H4 (cell line): ENCODE measurements around the gene LRRC4B. TPM values are rescaled to one million over a fixed set of nuclear protein-coding genes. Genes with fewer than 3 reads are reported as not detected.
A peak's percentile ranks its signal among the peaks of the same experiment; 100 is the strongest.
"Not testable (repeated sequence)": the region's sequence is repeated elsewhere in the genome, so short reads cannot be mapped to it uniquely, and the experiment has no call there.

Source experiments
- DNase-seq: peaks from one replicate; pipeline ENCODE4 v3.0.0-alpha.2; 2015; ENCODE audit warnings: low spot score
- total RNA-seq: library from RNA; depleted of rRNA; stranded (reverse); fragments of >200 nt; shearing (Covaris generic); gene quantifications from 2 replicates; pipeline ENCODE4 v1.2.3, GENCODE V29; 2014

The LRRC4B gene
- total RNA-seq, 1 experiment from 2014 or later = 15.2 TPM

DNA sequence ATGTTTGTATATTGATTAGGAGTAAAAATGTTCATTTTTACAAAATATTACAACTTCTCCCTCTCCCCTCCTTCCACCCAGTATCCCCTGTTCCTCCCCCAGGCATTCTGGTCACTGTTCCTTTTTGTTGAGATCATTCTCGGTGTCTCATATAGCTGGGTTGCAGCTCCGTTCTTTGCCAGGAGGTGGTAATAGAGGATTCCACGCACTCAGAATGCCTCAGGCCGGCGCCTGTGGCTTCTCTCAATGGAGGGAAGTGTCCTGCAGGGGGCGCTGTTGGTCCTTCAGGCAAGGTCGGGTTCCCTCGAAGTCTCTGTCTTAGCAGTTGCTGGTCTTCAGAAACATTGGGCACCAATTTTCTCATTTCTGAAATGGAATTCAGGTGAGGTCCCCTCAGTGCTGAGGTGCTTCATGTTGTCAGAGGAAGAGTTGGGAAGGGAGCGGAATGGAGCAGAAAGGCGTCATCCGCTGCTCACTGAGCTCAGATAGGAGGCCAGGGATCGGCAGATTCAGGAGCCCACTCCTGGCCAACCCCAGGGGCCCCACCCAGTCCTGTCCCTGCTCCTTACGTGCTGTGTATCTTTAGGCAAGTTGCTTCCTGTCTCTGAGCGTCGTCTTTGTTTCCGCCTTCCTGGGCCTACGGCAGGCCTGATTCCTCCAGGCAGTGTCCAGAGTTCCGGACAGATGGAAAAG, 81.3 kb downstream of the LRRC4B start:
- DNase-seq = peak; percentile 58

DNA sequence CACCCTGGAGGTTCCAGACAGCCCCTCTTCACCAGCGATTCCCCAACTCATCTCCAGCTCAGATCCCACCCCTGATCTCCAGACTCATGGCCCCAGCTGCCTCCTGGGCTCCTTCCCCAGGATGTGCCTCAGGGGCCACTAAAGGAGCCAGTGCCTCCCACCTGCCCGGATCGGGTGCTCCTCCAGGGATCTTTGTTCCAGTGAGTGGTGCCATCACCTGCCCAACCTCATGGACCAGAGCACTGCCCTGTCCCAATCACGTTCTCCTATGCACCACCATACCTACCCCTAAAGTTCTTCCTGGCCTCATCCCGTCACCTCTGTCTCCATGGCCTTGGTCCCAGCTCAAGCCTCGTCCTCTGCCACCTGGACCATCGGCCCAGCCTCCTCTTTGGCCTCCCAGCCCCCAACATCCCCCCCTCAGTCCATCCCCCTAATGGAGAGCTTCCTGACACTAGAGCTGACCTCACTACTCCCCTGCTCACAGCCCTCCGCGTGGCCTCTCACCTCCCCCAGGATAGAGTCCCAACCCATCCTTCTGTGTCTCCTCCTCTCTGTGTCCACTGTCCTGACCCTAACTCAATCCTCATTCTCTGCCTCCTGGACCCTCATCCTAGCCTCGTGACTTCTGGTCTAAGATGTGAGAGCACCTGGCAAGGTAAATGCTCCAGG, 82.8 kb downstream of the LRRC4B start:
- DNase-seq = no peak

DNA sequence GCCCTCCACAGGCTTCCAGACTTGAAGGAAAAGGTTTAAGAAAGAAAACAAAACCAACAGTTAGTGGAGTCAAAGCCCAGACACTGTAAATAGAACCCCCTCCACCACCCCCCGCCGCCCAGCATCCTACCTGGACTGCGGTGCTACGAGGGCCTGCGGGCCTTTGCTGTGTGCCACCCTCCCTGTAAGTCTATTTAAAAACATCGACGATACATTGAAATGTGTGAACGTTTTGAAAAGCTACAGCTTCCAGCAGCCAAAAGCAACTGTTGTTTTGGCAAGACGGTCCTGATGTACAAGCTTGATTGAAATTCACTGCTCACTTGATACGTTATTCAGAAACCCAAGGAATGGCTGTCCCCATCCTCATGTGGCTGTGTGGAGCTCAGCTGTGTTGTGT, 85.3 kb downstream of the LRRC4B start:
- no peak for DNase-seq

DNA sequence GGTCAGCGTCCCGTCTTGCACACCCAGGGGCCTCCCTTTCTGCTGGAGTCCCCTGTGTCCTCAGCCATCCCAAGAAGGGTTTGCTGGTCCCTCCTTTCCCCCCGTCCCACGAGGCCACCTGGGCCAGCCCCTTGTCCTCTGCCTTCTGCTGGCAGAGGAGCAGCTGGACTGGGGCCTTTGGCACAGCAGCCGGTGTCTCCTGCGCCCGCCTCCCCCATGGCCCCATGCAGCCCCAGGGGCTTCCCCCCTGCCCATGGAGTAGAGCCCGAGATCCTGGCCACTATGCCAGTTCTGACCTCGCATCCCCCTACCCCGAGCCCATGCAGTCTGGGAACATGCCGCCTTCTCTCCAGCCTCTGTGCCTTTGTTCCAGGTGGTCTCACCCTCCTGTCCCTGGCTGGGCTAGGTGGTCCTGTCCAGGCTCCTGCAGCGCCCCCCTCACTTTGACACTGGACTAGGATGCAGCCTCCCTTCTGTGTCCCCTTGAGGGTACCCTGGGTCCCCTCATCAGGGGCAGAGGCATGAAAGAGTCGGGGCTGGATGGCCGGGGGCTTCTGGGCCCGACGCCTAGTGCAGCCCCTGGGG, 85.9 kb downstream of the LRRC4B start:
- DNase-seq = no peak

DNA sequence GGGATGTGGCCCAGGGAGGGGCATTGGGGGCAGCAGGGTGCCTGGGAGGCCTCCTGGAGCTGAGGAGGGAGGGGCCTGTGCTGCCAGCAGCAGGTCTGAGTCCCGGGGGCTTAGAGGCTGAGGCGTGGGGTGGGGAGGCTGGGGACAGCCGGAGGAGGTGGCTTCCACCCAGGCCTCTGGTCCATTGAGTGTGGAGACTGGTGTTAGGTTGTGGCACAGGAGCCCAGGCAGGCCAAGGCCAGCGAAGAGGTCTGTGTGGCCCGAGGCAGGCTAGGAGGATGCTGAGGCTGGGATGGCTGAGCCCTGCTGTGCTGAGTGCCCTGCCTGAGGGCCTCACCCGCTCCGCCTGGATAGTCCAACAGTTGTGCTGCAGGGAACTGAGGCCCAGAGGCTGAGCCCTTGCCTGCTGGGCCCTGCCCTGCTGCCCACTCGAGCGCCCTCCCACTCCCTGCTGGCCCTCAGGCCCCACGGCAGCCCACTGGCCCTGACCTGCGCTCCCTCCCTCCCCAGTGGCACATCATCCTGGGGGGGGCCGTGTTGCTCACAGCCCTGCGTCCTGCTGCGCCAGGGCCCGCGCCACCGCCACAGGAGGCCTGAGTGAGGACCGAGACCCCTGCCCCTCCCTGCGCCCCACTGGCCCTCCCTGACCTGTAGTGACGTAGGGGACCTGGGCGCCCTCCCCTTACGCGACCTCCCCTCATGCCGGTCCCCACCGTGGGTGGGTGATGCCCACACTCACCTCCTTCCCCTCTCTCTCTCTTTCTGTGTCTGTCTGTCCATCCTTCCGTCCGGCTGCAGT, 86.7 kb downstream of the LRRC4B start:
- DNase-seq = no peak

DNA sequence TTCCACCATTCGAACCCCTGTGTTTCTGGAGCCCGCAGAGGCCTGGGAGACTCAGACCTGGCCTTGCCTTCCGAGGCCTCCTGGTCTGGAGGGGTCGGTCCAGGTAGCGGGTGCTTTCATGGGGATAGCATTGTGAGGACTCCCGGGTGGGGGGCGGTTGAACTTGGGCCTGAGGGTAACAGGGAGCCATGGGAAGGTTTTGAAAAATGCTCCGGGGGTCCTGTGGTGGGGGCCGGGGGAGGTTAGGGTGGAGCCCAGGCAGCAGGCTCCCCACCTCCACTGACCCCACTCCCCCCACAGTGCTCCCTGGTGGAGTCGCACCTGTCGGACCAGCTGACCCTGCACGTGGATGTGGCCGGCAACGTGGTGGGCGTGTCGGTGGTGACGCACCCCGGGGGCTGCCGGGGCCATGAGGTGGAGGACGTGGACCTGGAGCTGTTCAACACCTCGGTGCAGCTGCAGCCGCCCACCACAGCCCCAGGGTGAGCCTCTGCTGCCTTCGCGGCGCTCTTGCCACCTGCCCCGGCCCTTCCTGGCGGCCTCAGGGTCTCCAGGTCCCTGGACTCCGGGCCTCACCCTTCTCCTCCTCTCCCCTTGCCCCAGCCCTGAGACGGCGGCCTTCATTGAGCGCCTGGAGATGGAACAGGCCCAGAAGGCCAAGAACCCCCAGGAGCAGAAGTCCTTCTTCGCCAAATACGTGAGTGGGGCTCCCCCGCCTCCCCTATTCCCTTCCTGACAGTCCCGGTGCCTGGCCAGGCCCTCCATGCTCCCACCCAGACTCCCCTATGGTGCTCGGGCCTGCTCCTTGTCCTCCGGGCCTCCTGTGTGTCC, 87.7 kb downstream of the LRRC4B start:
- no peak for DNase-seq

DNA sequence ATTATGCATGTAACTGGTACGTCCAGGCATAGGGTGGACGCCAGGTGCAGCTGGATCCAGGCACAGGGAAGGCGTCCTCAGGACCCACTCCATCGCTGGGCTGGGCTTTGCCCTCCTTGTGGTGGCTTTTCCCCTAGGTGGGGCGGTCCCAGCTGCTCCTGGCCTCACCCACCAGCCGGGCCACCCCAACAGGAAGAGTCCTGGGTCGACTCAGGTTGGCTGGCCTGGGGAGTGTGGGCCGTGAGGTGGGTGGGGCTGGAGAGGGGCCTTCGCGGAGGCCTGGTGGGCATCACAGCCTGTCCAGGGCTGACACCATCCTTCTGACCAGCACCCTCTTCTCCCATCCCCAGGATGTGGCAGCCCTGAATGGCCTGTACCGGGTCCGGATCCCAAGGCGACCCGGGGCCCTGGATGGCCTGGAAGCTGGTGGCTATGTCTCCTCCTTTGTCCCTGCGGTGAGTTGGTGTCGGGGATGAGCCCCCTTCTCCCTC, 88.4 kb downstream of the LRRC4B start:
- no peak for DNase-seq

DNA sequence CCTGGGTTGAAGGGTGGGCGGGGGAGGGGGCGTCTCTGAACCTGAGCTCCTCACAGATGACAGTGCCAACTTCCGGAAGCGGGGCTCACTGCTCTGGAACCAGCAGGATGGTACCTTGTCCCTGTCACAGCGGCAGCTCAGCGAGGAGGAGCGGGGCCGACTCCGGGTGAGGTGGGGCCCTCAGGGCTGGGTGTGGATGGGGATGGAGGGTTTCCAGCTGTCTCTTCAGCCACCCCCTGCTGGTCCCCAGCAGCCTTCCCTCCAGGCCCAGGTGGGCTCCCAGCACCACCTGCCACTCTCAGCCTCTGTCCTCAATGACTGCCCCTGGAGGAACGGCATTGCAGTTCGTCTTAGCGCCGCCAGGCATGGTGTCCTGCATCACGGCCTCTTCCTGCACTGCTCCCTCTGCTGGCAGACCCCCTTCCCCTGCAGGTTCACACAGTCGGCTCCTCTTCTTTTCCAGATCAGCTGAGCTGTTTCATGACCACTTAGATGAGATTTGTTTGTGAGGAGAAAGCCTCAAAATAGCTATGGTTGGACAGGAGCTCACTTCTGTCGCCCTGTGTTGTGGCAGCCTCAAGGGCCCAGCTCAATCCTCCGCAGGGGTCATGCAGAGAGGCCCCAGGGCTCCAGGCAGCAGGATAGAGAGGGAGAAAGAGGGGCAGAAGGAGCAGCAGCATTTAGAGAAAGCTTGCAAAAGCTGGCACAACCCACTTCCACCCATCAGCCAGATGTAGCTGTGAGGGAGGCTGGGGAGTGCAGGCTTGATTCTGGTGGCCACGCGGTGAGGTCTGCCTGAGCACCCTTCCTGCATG, 89.1 kb downstream of the LRRC4B start:
- peak; percentile 73 for DNase-seq

DNA sequence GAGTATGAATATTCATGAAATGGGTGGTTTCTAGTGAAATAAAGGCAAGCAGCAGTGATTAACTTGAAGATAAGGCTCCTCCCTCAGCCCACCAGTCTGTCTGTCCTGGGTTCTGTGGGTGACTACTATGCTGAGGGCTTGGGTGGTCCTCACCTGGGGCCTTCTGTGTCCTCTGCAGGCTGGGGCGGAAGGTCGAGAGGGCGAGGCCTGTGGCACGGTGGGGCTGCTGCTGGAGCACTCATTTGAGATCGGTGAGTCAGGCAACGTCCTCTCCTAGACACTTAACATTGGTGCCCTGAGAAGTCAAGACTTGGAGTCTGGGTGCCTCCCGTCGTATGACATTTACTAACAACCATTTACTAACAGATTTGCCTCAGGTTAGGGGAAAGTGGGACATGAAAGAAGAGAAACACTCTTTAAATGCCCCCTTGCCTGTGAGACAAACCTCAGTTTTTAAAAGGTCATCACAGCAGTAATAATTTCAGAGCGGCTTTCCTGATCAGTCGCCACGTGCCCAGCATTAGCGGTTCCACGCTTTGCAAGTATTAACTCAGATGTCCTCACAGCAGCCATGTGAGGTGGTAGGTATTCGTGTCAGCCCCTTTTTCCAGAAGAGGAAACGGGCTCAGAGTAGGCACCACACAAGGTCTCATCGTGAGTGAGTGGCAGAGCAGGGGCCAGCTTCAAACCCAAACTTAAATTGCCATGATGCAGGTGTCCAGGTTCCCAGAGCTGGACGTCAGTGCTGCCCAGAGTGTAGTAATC, 90.3 kb downstream of the LRRC4B start:
- no peak for DNase-seq

DNA sequence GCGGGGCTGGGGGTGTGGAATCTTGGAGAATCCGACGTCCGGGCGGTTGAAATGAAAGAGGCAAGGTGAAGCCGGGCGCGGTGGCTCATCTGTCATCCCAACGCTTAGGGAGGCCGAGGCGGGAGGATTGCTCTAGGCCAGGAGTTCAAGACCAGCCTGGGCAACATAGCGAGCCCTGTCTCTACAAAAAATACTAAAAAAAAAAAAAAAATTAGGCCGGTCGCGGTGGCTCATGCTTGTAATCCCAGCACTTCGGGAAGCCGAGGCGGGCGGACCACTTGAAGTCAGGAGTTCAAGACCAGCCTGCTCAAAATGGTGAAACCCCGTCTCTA, 91.4 kb downstream of the LRRC4B start:
- DNase-seq = no peak

DNA sequence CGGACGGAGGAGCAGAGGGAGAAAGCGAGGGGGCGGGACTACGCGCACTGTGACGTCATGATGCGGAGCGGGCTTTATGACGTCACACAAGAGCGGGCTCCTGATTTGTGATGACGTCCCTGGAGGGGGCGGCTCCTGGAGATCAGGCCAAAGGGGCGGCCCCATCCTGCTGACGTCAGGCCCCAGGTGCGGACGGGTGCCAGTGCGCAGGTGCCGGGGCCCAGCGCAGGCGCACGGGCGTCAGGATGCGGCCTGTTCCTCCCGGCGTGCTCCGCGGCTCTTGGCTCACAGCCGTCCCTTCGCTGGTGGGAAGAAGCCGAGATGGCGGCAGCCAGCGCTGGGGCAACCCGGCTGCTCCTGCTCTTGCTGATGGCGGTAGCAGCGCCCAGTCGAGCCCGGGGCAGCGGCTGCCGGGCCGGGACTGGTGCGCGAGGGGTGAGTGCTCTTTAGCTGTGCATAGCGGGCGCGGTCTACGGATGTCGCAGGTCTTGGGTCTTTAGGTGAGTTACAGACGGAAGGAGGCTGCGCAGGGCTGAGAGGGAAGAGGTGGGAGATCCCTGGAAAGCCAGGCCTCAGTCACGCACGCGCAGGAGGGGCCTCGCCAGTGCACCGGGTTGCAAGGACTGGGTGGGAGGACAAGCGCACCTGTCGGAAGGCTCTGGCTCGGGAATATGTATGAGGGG, 91.9 kb downstream of the LRRC4B start, which contains the start of the genes EMC10 and GARIN5A:
Gene EMC10 (plus strand): TSS at position 284 of the 683 bp plus-strand sequence. CDS start 38 bp downstream, at position 322.
Gene GARIN5A (minus strand): TSS at position 625 of the 683 bp plus-strand sequence. CDS start 460 bp downstream, at position 165.
- DNase-seq = peak; percentile 97

DNA sequence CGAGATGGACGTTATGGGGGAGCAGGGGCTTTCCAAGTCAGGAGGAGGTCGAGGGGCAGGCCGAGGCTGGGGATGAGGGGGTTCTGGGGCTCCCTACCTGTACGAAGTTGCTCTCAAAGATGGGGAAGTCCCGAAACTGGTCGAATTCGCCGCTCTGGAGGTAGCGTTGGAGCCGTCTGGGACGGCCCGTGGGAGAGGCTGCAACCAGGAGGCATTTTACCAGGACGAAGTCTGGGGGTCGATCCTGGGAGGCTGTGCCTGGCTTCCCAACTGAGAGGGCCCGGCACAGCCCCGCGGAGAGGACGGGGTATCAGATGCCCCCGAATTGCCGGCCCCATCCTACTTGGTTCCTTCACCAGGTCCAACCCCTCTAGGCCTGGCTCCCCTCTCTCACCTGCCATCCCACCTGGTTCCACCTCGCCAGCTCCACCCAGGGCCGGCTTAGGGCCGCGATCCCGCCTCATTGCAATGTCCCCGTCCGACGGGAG, 92.5 kb downstream of the LRRC4B start:
- no peak for DNase-seq

DNA sequence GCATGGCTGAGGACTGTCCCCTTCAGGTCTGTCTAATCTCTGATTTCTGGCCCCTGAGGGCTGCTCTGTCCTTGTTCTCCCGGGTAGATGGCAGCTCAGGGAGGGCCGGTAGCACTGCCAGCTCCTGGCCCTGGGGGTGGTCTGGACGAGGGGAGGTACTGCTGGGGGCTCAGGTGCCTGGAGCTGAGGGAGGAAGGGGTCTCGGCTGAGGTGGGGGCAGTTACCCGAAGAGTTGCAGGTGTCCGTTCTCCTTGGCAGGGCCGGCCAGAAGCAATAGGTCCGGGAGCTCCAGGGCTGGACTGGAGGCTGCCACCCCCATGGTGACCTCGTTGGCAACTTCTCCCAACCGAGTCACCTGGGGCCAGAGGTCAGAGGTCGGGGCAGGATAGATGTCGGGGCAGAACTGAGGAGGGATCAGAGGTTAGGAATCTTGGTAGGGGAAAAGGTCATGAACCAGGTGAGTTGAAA, 93.1 kb downstream of the LRRC4B start:
- DNase-seq = no peak

DNA sequence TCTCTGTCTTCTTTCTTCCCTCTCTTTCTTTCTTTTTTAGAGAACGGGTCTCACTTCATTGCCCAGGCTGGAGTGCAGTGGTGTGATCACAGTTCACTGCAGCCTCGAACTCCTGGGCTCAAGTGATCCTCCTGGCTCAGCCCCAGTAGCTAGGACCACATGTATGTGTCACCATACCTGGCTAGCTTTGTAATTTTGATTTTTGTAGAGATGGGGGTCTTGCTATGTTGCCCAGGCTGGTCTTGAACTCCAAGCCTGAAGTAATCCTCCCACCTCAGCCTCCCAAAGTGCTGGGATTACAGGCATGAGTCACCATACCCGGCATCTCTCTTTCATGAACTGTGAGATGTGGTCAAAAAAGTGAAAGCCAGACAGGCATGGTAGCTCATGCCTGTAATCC, 94.9 kb downstream of the LRRC4B start:
- not testable (repeated sequence) for DNase-seq

DNA sequence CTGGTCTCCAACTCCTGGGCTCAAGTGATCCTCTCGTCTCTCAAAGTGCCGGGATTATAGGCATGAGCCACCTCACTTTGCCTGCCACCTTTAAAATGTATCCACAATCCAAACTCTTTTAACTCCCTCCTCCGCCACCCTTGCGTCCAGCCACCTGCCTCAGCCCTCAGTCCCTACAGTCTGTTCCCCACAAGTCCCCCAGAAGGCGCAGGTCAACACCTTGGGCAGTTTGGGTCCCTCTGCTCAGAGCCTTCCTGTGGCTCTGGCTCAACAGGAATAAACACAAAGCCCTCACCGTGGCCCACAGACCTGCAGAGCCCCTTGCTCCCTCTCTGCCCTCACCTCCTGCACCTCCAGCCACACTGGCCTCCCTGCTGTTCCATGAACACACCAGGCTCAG, 99.4 kb downstream of the LRRC4B start:
- DNase-seq = no peak

DNA sequence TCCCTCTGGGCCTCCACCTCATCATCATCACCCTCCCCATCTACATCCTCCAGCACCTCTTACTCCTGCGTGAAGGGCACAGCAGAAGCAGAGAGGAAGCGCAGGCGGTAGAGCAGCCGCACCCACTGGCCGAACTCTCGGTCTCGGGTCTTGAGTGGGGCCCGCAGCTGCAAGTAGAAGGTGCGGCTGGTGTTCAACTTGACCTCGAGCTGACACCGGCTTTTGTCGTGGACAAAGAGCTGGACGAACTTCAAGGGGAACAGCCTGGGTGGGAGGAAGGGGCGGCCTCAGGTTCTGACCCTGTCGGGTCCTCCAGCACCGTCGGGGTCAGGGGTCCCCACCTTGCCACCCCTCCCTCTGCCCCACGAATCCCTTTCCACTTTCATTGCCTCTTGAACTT, 100.7 kb downstream of the LRRC4B start:
- DNase-seq = no peak
